ENCODE data around the gene ARHGEF5.
"Not testable (repeated sequence)": the region's sequence is repeated elsewhere in the genome, so short reads cannot be mapped to it uniquely, and the experiment has no call there.

DNA sequence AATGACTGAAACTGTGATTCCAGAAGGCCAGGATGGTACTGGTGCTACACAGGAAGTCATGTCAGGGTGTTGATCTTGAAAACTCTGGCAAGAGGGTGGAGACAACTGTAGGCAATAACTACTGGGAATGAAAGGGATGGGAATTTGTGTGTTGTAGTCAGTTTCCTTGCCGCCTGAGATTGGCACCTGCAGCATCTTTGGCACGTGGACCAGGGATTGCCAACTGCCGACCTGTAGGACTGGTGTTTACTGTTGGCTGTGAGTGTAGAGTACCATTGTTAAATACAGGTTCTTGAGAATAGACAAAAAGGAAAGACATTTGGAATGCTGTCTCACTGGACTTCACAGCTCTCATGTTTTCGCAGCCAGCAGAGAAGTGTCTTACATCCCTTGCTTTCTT, 31.8 kb upstream of the ARHGEF5 start:
- TF ChIP-seq, protein P1, sequence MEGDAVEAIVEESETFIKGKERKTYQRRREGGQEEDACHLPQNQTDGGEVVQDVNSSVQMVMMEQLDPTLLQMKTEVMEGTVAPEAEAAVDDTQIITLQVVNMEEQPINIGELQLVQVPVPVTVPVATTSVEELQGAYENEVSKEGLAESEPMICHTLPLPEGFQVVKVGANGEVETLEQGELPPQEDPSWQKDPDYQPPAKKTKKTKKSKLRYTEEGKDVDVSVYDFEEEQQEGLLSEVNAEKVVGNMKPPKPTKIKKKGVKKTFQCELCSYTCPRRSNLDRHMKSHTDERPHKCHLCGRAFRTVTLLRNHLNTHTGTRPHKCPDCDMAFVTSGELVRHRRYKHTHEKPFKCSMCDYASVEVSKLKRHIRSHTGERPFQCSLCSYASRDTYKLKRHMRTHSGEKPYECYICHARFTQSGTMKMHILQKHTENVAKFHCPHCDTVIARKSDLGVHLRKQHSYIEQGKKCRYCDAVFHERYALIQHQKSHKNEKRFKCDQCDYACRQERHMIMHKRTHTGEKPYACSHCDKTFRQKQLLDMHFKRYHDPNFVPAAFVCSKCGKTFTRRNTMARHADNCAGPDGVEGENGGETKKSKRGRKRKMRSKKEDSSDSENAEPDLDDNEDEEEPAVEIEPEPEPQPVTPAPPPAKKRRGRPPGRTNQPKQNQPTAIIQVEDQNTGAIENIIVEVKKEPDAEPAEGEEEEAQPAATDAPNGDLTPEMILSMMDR (IDR thresholded peaks at IDR 0.05), result not testable (repeated sequence)
- TF ChIP-seq, protein P2, sequence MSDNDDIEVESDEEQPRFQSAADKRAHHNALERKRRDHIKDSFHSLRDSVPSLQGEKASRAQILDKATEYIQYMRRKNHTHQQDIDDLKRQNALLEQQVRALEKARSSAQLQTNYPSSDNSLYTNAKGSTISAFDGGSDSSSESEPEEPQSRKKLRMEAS (IDR thresholded peaks at IDR 0.05), result not testable (repeated sequence)
- TF ChIP-seq, protein P3, sequence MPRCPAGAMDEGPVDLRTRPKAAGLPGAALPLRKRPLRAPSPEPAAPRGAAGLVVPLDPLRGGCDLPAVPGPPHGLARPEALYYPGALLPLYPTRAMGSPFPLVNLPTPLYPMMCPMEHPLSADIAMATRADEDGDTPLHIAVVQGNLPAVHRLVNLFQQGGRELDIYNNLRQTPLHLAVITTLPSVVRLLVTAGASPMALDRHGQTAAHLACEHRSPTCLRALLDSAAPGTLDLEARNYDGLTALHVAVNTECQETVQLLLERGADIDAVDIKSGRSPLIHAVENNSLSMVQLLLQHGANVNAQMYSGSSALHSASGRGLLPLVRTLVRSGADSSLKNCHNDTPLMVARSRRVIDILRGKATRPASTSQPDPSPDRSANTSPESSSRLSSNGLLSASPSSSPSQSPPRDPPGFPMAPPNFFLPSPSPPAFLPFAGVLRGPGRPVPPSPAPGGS (IDR thresholded peaks at IDR 0.05), result not testable (repeated sequence)
- TF ChIP-seq, protein P4, sequence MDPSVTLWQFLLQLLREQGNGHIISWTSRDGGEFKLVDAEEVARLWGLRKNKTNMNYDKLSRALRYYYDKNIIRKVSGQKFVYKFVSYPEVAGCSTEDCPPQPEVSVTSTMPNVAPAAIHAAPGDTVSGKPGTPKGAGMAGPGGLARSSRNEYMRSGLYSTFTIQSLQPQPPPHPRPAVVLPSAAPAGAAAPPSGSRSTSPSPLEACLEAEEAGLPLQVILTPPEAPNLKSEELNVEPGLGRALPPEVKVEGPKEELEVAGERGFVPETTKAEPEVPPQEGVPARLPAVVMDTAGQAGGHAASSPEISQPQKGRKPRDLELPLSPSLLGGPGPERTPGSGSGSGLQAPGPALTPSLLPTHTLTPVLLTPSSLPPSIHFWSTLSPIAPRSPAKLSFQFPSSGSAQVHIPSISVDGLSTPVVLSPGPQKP (IDR thresholded peaks at IDR 0.05; ENCODE audit: low read depth, low read length), result not testable (repeated sequence)
- TF ChIP-seq RAD21 (conservative IDR thresholded peaks at IDR 0.05 in 1 of 2, IDR thresholded peaks at IDR 0.05 in 1 of 2); RFX5 (IDR thresholded peaks at IDR 0.05); POLR2A (IDR thresholded peaks at IDR 0.05; ENCODE audit: low read length); ZSCAN20 (CRISPR knock-in tag; IDR thresholded peaks at IDR 0.05); ZFP36 (IDR thresholded peaks at IDR 0.05; ENCODE audit: borderline replicate concordance, partially characterized antibody): not testable (repeated sequence)
- TF ChIP-seq, protein P5, sequence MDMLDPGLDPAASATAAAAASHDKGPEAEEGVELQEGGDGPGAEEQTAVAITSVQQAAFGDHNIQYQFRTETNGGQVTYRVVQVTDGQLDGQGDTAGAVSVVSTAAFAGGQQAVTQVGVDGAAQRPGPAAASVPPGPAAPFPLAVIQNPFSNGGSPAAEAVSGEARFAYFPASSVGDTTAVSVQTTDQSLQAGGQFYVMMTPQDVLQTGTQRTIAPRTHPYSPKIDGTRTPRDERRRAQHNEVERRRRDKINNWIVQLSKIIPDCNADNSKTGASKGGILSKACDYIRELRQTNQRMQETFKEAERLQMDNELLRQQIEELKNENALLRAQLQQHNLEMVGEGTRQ (IDR thresholded peaks at IDR 0.05), result not testable (repeated sequence)
